ENCODE measurements around the gene CDH15. TPM values are rescaled to one million over a fixed set of nuclear protein-coding genes. Genes with fewer than 3 reads are reported as not detected.

The CDH15 gene
- total and polyA plus RNA-seq, 2 donors (not counting 1 experiment from before 2014, with no cell fraction given) = not detected

DNA sequence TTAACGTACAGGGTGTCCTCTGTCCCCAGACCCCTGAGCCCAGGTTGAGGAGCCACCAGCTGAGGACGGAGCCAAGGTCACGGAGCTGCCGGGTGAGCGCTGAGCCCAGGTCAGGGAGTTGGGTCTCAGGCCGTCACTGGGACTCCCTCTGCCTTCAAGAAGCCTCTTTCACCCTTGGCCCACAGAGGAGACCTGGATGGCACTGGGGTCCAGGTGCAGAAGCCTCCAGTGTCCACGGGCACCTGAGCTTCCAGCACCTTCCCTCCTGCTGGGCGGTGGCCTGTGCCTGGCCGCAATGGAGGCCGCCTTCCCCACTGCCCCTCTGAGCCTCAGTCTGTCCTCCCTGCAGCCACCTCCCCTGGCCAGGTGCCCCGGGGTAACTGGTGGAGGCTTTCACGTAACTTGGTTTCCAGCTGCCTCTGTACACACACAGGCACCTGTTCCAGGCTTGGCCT lies 31.6 kb upstream of the CDH15 start:
- intact Hi-C loops (cut with micrococcal nuclease) = no loop called here
- DNase-seq (no peak), ATAC-seq (ENCODE audit: low read depth) (no peak)
- Histone ChIP-seq H3K9ac (ENCODE audit: low read length) (no peak overlapping the region), H3K4me2 (replicated peaks; ENCODE audit: low read depth, low read length, poor library complexity, severe bottlenecking) (no peak overlapping the region), H3K4me1 (ENCODE audit: control insufficient read depth in 2 of 2, insufficient read depth in 2 of 2, low read length in 2 of 2) (no peaks in the 10 kb centered on the region), H3K9me3 (ENCODE audit: control extremely low read depth in 1 of 3, control insufficient read depth in 2 of 3, insufficient read depth in 1 of 3, low read length in 2 of 3) (no peaks in the 10 kb centered on the region), H3K27ac (ENCODE audit: low read length in 2 of 2) (no peak overlapping the region), H3K79me2 (ENCODE audit: control insufficient read depth, insufficient read depth, low read length) (peaks cover 14% of the 10 kb centered on the region), H3K4me3 (ENCODE audit: control extremely low read depth in 1 of 5, extremely low read depth in 1 of 5, insufficient read depth in 1 of 5, low read depth in 2 of 5, low read length in 4 of 5) (no peak overlapping the region), H3K36me3 (replicated peaks in 1 of 2; ENCODE audit: control extremely low read depth in 1 of 2, control insufficient read depth in 1 of 2, extremely low read depth in 1 of 2, insufficient read depth in 2 of 2, low read length in 1 of 2) (peaks cover 0 to 50% of the 10 kb centered on the region in 2 experiments), H3K27me3 (replicated peaks in 1 of 4; ENCODE audit: control extremely low read depth in 1 of 4, control insufficient read depth in 3 of 4, insufficient read depth in 4 of 4, low read length in 3 of 4) (no peaks in the 10 kb centered on the region), H2AFZ (ENCODE audit: insufficient read depth, low read depth, low read length, poor library complexity, severe bottlenecking) (no peak overlapping the region), H4K20me1 (ENCODE audit: control insufficient read depth, insufficient read depth, low read length, poor library complexity, severe bottlenecking) (peaks cover 45% of the 10 kb centered on the region)
- no peaks in the 10 kb centered on the region for H3K9me3 Mint-ChIP-seq (ENCODE audit: insufficient read depth)
- no peaks in the 10 kb centered on the region for H3K4me1 Mint-ChIP-seq
- no peak overlapping the region for H3K4me3 Mint-ChIP-seq
- TF ChIP-seq EZH2 (IDR thresholded peaks at IDR 0.05; ENCODE audit: borderline replicate concordance, insufficient read depth, low read depth, low read length, poor library complexity, severe bottlenecking) = no peak
- TF ChIP-seq, protein P1, sequence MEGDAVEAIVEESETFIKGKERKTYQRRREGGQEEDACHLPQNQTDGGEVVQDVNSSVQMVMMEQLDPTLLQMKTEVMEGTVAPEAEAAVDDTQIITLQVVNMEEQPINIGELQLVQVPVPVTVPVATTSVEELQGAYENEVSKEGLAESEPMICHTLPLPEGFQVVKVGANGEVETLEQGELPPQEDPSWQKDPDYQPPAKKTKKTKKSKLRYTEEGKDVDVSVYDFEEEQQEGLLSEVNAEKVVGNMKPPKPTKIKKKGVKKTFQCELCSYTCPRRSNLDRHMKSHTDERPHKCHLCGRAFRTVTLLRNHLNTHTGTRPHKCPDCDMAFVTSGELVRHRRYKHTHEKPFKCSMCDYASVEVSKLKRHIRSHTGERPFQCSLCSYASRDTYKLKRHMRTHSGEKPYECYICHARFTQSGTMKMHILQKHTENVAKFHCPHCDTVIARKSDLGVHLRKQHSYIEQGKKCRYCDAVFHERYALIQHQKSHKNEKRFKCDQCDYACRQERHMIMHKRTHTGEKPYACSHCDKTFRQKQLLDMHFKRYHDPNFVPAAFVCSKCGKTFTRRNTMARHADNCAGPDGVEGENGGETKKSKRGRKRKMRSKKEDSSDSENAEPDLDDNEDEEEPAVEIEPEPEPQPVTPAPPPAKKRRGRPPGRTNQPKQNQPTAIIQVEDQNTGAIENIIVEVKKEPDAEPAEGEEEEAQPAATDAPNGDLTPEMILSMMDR (IDR thresholded peaks at IDR 0.05) = no peak
- H3K27me3 Mint-ChIP-seq = no peaks in the 10 kb centered on the region
- ChIA-PET CTCF (no interaction called here), POLR2A (interaction anchor here (0.6 kb wide), 1 partner anchor 138 kb away, joined by 3 read pairs; no protein-coding TSS in a partner anchor)
- 100% methylated on average over 12 of the region's 12 CpGs for WGBS (ENCODE audit: insufficient coverage)
- H3K27ac Mint-ChIP-seq = no peak overlapping the region

DNA sequence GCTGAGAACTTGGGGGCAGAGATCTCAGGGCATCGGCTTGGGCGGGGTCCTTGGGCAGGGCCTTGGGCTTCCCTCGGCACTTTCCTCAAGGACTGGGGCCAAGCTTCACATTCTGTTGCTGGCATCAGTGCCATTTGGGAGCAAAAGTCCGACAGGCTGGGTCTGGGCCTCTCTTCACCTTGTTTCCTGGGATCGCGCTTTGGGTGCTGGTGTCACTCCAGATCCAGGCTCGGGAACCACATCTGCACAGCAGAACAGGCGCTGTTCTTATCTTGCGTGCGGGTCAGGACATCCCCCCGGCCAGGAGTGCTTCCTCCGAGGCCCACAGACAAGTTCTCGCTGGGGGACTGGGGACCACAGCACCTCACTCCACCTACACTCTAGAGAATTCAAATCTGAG lies 31.1 kb upstream of the CDH15 start:
- Histone ChIP-seq H2AFZ (ENCODE audit: insufficient read depth, low read depth, low read length, poor library complexity, severe bottlenecking) (no peak overlapping the region), H3K36me3 (replicated peaks in 1 of 2; ENCODE audit: control extremely low read depth in 1 of 2, control insufficient read depth in 1 of 2, extremely low read depth in 1 of 2, insufficient read depth in 2 of 2, low read length in 1 of 2) (peaks cover 0 to 51% of the 10 kb centered on the region in 2 experiments), H3K79me2 (ENCODE audit: control insufficient read depth, insufficient read depth, low read length) (peaks cover 9% of the 10 kb centered on the region), H3K27ac (ENCODE audit: low read length in 2 of 2) (no peak overlapping the region), H3K4me2 (replicated peaks; ENCODE audit: low read depth, low read length, poor library complexity, severe bottlenecking) (no peak overlapping the region), H3K9me3 (ENCODE audit: control extremely low read depth in 1 of 3, control insufficient read depth in 2 of 3, insufficient read depth in 1 of 3, low read length in 2 of 3) (no peaks in the 10 kb centered on the region), H3K27me3 (replicated peaks in 1 of 4; ENCODE audit: control extremely low read depth in 1 of 4, control insufficient read depth in 3 of 4, insufficient read depth in 4 of 4, low read length in 3 of 4) (no peaks in the 10 kb centered on the region), H3K4me3 (ENCODE audit: control extremely low read depth in 1 of 5, extremely low read depth in 1 of 5, insufficient read depth in 1 of 5, low read depth in 2 of 5, low read length in 4 of 5) (no peak overlapping the region), H3K9ac (ENCODE audit: low read length) (no peak overlapping the region), H3K4me1 (ENCODE audit: control insufficient read depth in 2 of 2, insufficient read depth in 2 of 2, low read length in 2 of 2) (no peaks in the 10 kb centered on the region), H4K20me1 (ENCODE audit: control insufficient read depth, insufficient read depth, low read length, poor library complexity, severe bottlenecking) (peaks cover 40% of the 10 kb centered on the region)
- Mint-ChIP-seq H3K4me1 (no peaks in the 10 kb centered on the region), H3K4me3 (no peak overlapping the region), H3K27ac (no peak overlapping the region), H3K27me3 (no peaks in the 10 kb centered on the region), H3K9me3 (ENCODE audit: insufficient read depth) (no peaks in the 10 kb centered on the region)
- intact Hi-C loops (cut with micrococcal nuclease) = no loop called here
- CTCF ChIA-PET = no interaction called here
- WGBS (ENCODE audit: insufficient coverage) = 96% methylated on average over 11 of the region's 13 CpGs
- DNase-seq (no peak), ATAC-seq (ENCODE audit: low read depth) (no peak)
- POLR2A ChIA-PET = interaction anchor here (0.6 kb wide), 1 partner anchor 138 kb away, joined by 3 read pairs; no protein-coding TSS in a partner anchor
- no peak for TF ChIP-seq EZH2 (IDR thresholded peaks at IDR 0.05; ENCODE audit: borderline replicate concordance, insufficient read depth, low read depth, low read length, poor library complexity, severe bottlenecking)
- TF ChIP-seq, protein P1 (IDR thresholded peaks at IDR 0.05) = no peak
